HG03354 (cell line): Measurements from ENCODE around the gene C5.
"Not testable (repeated sequence)": the region's sequence is repeated elsewhere in the genome, so short reads cannot be mapped to it uniquely, and the experiment has no call there.

Source experiments
- ATAC-seq: cut with Tn5 transposase; IDR thresholded peaks from one replicate; pipeline ENCODE4 v1.9.1; 2021; ENCODE audit warnings: mild to moderate bottlenecking; ENCODE audit not compliant: unreplicated experiment, poor library complexity, severe bottlenecking

C5 gene

DNA sequence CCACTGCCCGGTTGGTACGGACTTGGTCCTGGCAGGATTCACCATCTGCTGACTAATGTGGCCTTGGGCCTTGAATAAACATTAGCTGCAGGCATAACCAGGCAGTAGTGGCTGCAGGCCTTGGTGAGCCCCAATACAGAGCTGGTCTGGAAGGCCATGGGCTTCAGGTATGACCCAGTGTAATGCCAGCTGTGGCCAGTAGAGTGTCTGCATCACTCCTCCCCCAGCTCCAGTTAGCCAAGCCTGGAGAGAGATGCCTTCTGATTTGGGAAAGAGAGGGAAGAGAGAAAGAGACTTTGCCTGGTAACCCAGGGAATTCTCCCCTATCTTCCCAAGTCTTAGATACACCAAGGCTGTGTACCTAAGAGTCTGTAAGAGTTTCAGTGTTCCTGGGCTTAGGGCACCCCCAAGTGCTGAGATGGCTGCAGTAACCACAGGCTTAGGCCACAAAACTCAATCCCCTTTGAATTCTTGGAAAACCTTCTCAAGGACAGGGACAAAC, 5.6 kb upstream of the C5 start:
- ATAC-seq, result peak; percentile 62

DNA sequence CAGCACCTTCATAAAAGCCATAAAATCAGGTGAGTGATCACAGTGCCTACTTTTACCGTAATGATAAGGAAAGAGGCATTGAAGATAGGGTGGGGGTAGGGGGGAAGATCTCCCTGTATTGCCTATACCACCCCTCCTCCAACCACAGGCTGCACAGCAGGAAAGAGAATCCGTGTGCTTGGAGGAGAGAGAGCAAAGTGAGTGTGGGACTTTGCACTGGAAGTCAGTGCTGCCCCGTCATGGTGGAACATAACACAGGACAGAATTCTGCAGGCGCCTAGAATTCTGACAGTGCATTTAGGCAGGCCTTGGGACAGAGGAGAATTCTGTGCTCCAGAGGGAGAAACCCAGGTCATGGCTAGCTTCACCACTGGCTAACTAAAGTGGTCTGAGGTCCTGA, 3.5 kb upstream of the C5 start:
- ATAC-seq, result no peak

- no peak for ATAC-seq
Measured at GRCh38 chr9:121048618-121049017, 1.5 kb downstream of the C5 start.

DNA sequence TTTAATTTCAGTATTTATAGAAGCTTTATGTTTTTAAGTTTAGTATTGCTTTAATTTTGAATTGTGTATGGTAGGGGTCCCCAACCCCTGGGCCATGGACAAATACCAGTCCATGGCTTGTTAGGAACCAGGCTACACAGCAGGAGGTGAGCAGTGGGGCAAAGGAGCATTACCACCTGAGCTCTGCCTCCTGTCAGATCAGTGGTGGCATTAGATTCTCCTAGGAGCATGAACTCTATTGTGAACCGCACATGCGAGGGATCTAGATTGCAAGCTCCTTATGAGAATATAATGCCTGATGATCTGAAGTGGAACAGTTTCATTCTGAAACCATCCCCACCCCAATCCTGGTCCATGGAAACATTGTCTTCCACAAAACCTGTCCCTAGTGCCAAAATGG, 1.9 kb downstream of the C5 start:
- ATAC-seq, result no peak

DNA sequence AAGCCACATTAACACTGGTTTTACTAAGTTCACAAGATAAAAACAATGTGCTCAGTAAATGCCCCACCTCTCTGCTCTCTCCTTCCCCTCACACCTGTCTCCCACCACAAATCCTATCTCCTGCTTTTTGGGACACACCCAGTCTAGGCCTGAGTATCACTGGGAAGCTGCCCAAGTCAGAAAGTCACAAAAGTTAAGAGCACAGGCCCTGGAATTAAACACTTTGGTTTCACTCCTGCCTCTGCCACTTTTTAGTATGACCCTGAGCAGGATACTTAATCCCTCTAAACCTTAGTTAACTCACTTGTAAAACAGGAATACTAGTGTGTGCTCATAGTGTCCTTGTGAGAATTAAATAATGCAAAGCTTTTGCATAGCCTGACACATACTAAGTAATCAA, 11.3 kb downstream of the C5 start:
- ATAC-seq, result no peak

DNA sequence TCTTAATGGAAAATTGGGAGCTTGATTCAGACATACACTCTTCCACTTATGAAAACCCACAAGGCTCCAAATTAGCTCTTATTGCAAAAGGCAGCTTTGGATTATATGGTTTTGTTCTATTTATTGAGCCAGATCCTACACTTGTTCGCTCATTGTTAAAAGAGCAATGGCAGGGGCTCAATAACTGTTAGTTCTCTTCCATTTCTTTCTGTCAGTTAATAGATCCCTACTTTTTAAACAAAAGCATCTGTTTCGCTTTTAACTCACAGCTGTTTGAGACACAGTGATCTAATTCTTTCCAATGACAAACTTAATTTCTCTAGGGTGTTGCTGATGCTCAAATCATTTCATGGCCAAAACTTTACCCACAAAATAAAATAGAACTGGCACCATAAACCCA, 11.7 kb downstream of the C5 start:
- no peak for ATAC-seq

DNA sequence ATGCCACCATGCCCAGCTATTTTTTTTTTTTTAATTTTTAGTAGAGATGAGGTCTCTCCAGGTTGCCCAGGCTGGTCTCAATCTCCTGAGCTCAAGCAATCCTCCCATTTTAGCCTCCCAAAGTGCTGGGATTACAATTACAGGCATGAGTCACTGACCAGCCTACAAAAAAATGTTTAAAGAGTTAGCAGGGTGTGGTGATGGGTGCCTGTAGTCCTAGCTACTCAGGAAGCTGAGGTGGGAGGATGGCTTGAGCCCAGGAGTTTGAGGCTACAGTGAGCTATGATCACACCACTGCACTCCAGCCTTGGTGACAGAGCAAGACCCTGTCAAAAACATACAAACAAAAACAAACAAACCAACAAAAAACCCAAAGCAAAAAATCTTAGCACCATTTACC, 14.4 kb downstream of the C5 start:
- not testable (repeated sequence) for ATAC-seq

DNA sequence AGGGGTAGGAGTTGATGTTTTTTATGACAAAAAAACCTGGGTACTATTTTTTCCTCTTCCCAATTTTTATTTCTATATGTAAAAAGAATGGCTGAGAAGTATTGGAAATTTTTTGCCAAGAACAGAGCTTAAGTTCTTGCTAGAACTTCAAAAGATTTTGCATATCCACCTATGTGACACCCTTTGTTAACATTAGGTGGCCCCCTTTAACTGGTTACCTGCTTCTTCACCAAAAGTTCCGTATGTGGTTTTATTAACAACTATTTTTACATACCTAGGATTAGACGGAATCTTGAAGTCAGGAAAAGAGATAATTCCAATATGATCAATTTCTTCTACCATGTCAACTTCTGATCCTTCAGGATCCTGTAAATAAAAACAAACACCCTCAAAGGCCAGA, 15.5 kb downstream of the C5 start:
- ATAC-seq, result no peak

GRCh38 chr9:121029469-121029868, 20.6 kb downstream of the C5 start:
- ATAC-seq, result no peak

- ATAC-seq, result not testable (repeated sequence)
Measured at GRCh38 chr9:121028285-121028684, 21.8 kb downstream of the C5 start.

- no peak for ATAC-seq
Measured at GRCh38 chr9:121026768-121027167, 23.3 kb downstream of the C5 start.

DNA sequence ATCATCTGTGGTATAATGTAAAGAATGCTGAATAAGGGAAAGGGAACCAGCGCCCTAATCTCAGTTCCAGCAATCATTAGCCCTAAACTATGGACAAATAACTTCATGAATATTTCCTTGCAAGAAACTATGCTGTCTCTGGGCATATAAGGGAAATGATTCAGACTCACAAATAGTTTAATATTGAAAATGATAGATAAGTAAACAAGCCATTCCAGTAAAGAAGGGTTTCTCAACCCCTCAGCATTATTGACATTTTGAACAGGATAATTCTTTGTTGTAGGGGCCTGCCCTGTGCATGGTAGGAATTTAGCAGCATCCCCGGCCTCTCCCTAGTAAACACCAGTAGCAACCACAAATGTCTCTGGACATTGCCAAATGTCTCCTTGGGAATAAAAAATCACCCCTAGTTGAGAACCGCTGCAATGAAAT, 23.8 kb downstream of the C5 start:
- no peak for ATAC-seq

GRCh38 chr9:121024237-121024636, 25.8 kb downstream of the C5 start:
- ATAC-seq, result no peak

GRCh38 chr9:121023064-121023463, 27.0 kb downstream of the C5 start:
- ATAC-seq, result no peak

DNA sequence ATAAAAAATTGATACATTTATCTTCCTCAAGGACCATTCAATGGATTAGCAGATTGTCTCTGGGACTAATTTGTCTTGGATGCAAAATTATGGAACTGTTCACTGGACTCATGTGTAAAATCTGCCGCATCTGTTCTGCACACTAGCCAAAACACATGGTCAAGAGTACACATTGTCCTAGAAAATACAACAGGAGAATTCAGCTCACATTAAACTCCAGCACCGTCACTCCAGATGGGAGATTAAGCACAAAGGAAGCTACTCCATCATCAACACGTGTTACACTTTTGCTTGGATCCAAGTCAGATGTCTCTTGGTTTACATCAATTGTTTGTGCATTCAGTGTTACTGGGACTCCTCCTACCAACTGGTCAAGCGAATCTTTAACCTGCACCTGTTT, 28.8 kb downstream of the C5 start:
- no peak for ATAC-seq

DNA sequence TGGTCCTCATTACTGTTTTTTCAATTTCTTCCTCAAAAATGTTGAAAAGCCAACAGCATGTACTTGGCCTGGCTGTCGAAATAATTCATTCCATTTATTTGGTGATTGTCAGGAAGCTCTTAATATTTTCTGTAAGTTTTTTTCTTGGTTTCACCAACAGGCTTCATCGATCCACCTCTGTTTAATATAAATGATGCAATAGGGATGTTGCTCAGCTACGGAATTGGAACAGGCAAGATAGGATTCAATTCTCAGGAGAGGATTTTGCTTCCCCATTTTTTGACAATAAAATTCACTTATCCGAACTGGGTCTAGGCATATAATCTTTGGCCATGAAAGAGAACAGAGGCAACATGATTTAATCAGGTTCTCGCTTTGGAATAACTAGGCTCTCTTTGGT, 30.8 kb downstream of the C5 start:
- ATAC-seq, result no peak

DNA sequence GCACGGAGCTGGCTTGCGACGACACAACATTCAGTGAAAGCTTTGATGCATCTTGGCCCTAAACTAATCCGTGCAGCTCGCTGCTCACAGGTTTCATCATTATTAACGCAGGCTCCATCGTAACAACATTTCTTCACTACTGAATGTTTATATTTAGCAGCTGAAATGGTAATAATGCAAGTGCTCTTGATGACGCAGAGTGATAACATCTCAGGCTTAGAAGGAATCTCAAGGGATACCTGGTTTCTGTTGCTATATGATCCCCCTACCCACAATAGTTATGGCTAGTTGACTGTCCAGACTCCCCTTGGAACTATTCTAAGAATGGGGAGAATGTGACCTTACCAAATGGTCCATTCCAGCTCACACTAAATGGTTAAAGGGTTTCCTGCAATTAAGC, 36.2 kb downstream of the C5 start:
- ATAC-seq, result no peak

- no peak for ATAC-seq
Measured at GRCh38 chr9:121009650-121010049, 40.4 kb downstream of the C5 start.

- no peak for ATAC-seq
Measured at GRCh38 chr9:120999317-120999716, 50.8 kb downstream of the C5 start.

DNA sequence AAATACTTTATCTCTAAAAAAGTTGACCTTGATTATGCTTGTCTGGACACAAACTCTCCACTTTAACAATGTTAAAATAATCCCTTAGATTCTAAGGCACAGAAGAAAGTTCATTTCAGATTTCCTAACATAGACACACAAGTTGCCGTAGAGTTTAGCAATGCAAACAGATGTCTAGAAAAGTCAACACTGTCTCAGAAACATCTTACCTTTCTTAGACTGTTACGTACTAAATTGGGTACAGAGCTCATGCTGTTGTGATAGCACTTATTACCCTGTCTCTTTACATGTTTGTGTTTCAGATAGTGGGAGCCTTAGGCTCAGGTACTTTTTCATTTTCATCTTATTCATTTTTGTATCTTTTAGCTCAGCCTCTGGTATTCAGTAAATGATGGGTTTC, 52.0 kb downstream of the C5 start:
- ATAC-seq, result no peak

- ATAC-seq, result no peak
Measured at GRCh38 chr9:120997502-120997901, 52.6 kb downstream of the C5 start.

GRCh38 chr9:120996409-120996808, 53.7 kb downstream of the C5 start:
- no peak for ATAC-seq

DNA sequence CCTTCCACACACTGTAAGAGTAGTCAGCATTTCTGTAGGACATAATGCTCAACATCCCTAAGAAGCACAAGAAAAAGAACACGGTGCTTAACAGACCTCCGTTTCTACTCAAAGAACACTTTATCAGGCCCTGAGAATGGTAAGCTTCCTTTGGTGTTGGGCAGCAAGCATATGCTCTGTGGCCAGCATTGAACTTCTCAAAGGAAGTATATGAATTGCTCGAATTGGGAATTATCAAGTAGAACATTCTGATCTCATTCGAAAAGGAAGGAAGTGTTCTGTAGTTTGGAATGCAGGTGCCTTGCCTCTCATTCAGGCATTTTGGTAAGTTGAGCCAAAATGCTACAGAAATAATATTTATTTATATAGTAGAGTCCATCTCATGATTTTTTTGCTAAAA, 61.0 kb downstream of the C5 start:
- ATAC-seq, result no peak
